B cell (primary cell): ENCODE results near the gene EXD3. TPM values are rescaled to one million over a fixed set of nuclear protein-coding genes. Genes with fewer than 3 reads are reported as not detected.

Experiments
- ATAC-seq: fragments of 200-7000 bp; cut with Tn5 transposase; one replicate; pipeline ENCODE4 v1.10.0; 2021; ENCODE audit warnings: low read depth, mild to moderate bottlenecking, moderate number of reproducible peaks, moderate library complexity
- CTCF ChIA-PET: fragments of 350-600 bp; sonication (Branson Sonifier 250); formaldehyde crosslinking; loops from one replicate; lab custom pipeline; 2021; ENCODE audit warnings: antibody characterized with exemption, inconsistent platforms; lab: Charles Lee
- POLR2A ChIA-PET: fragments of 350-600 bp; sonication (Branson Sonifier 250); formaldehyde crosslinking; loops from one replicate; lab custom pipeline; 2021; ENCODE audit warnings: antibody characterized with exemption; lab: Charles Lee
- DNase-seq: peaks from one replicate; pipeline ENCODE4 v3.0.0; 2013
- H2AFZ ChIP-seq: 2 replicates; pipeline ENCODE4 v1.6.1; 2012; ENCODE audit warnings: mild to moderate bottlenecking, low read depth, low read length; ENCODE audit not compliant: insufficient read depth, poor library complexity, severe bottlenecking
- H3K27ac ChIP-seq, 2 donors: 1 replicate in 1 of 2; 2 replicates in 1 of 2; pipeline ENCODE4 v1.5.1; 2012 to 2013; ENCODE audit warnings: low read length in 2 of 2, mild to moderate bottlenecking in 2 of 2, moderate library complexity in 1 of 2
- H3K27me3 ChIP-seq, 4 experiments: fragments of 200-600 bp in 1 of 4; sonication (generic) in 1 of 4; replicated peaks in 1 of 4; 1 replicate in 2 of 4; 2 replicates in 2 of 4; pipeline versions ENCODE4 v1.6.1 to v1.7.0; 2013 to 2016; ENCODE audit warnings: low read length in 3 of 4, mild to moderate bottlenecking in 2 of 4, mixed read lengths in 1 of 4, moderate library complexity in 1 of 4; ENCODE audit not compliant: insufficient read depth in 4 of 4, control insufficient read depth in 3 of 4; ENCODE audit errors: control extremely low read depth in 1 of 4
- H3K36me3 ChIP-seq, 2 experiments: replicated peaks in 1 of 2; 1 replicate in 1 of 2; 2 replicates in 1 of 2; pipeline versions ENCODE4 v1.6.1 to v1.7.1; 2013; ENCODE audit warnings: low read length in 1 of 2; ENCODE audit not compliant: insufficient read depth in 2 of 2, control insufficient read depth in 1 of 2; ENCODE audit errors: control extremely low read depth in 1 of 2, extremely low read depth in 1 of 2
- H3K4me1 ChIP-seq, 2 donors: fragments of 200-600 bp in 1 of 2; sonication (generic) in 1 of 2; 1 replicate in 1 of 2; 2 replicates in 1 of 2; pipeline versions ENCODE4 v1.5.1 to v1.6.1; 2013 to 2017; ENCODE audit warnings: low read length in 2 of 2; ENCODE audit not compliant: control insufficient read depth in 2 of 2, insufficient read depth in 2 of 2
- H3K4me2 ChIP-seq: replicated peaks from 2 replicates; pipeline ENCODE3; 2012; ENCODE audit warnings: mild to moderate bottlenecking, low read depth, low read length; ENCODE audit not compliant: poor library complexity, severe bottlenecking
- H3K4me3 ChIP-seq, 5 experiments: fragments of 200-600 bp in 1 of 5; sonication (generic) in 1 of 5; 1 replicate in 3 of 5; 2 replicates in 2 of 5; pipeline versions ENCODE4 v1.5.1 to v1.7.0; 2011 to 2016; ENCODE audit warnings: low read length in 4 of 5, mild to moderate bottlenecking in 4 of 5, low read depth in 2 of 5, control low read depth in 1 of 5, moderate library complexity in 1 of 5; ENCODE audit not compliant: insufficient read depth in 1 of 5; ENCODE audit errors: control extremely low read depth in 1 of 5, extremely low read depth in 1 of 5
- H3K79me2 ChIP-seq: fragments of 200-600 bp; sonication (generic); one replicate; pipeline ENCODE4 v1.6.0; 2016; ENCODE audit warnings: low read length; ENCODE audit not compliant: control insufficient read depth, insufficient read depth
- H3K9ac ChIP-seq: fragments of 200-600 bp; sonication (generic); 2 replicates; pipeline ENCODE4 v1.6.1; 2017; ENCODE audit warnings: mild to moderate bottlenecking, low read length, moderate library complexity
- H3K9me3 ChIP-seq, 3 donors: one replicate each; pipeline versions ENCODE4 v1.6.1 to v1.7.1; 2013; ENCODE audit warnings: low read length in 2 of 3; ENCODE audit not compliant: control insufficient read depth in 2 of 3, insufficient read depth in 1 of 3; ENCODE audit errors: control extremely low read depth in 1 of 3
- H4K20me1 ChIP-seq: 2 replicates; pipeline ENCODE4 v1.6.0; 2012; ENCODE audit warnings: mild to moderate bottlenecking, low read length; ENCODE audit not compliant: insufficient read depth, control insufficient read depth, poor library complexity, severe bottlenecking
- H3K27ac Mint-ChIP-seq: one replicate; pipeline ENCODE4 v1.8.0; 2021; ENCODE audit warnings: mixed read lengths
- H3K27me3 Mint-ChIP-seq: one replicate; pipeline ENCODE4 v1.8.0; 2021; ENCODE audit warnings: mixed read lengths
- H3K4me1 Mint-ChIP-seq: one replicate; pipeline ENCODE4 v1.8.0; 2021; ENCODE audit warnings: mixed read lengths
- H3K4me3 Mint-ChIP-seq: one replicate; pipeline ENCODE4 v1.8.0; 2021; ENCODE audit warnings: mixed read lengths
- H3K9me3 Mint-ChIP-seq: one replicate; pipeline ENCODE4 v1.8.0; 2022; ENCODE audit warnings: mixed read lengths; ENCODE audit not compliant: insufficient read depth
- CTCF ChIP-seq: fragments of 200-600 bp; IDR thresholded peaks from one replicate; pipeline ENCODE4 v1.8.0; 2022; ENCODE audit warnings: antibody characterized with exemption, mild to moderate bottlenecking
- EZH2 ChIP-seq: IDR thresholded peaks from 2 replicates; pipeline ENCODE4 v1.6.1; 2012; ENCODE audit warnings: borderline replicate concordance, low read depth, mild to moderate bottlenecking, moderate library complexity, low read length; ENCODE audit not compliant: insufficient read depth, poor library complexity, severe bottlenecking
- WGBS: methylation state at CpG from one replicate; pipeline ENCODE4 v1.1.5; 2013; ENCODE audit warnings: missing lambda C conversion rate; ENCODE audit not compliant: insufficient coverage; 5-methylcytosine and 5-hydroxymethylcytosine counted together
- intact Hi-C: fragments of 100-400 bp; cut with micrococcal nuclease; formaldehyde crosslinking; loops from one replicate; pipeline ENCODE4 v1.10.0; 2022
- polyA plus RNA-seq: library from polyadenylated mRNA; depleted of rRNA; stranded (reverse); fragments of >200 nt; gene quantifications from 2 replicates; pipeline ENCODE4 v1.2.3, GENCODE V29; 2012
- total RNA-seq, 2 donors: library from RNA; stranded (reverse); fragments of 120-200 nt in 1 of 2; gene quantifications; 1 replicate in 1 of 2; 2 replicates in 1 of 2; pipeline versions ENCODE4 v1.2.3 to v1.2.4, GENCODE V29; 2013 to 2022

EXD3 gene
- total and polyA plus RNA-seq, 2 donors (not counting 1 experiment from before 2014, with no cell fraction given), result 22.5 to 23.7 TPM

GRCh38 chr9:137406085-137406760 lies 16.7 kb downstream of the EXD3 start:
- Mint-ChIP-seq H3K27ac (no peak overlapping the region), H3K4me1 (peaks cover 14% of the 10 kb centered on the region), H3K9me3 (no peaks in the 10 kb centered on the region), H3K4me3 (no peak overlapping the region), H3K27me3 (no peaks in the 10 kb centered on the region)
- DNase-seq (no peak), ATAC-seq (no peak)
- H2AFZ ChIP-seq, result no peak overlapping the region
- no peak for TF ChIP-seq CTCF
- no peak for TF ChIP-seq EZH2
- H4K20me1 ChIP-seq, result peaks cover 35% of the 10 kb centered on the region
- peak overlapping the region; percentile 16 for H3K9ac ChIP-seq
- peaks cover 12 to 15% of the 10 kb centered on the region in 2 donors for H3K4me1 ChIP-seq
- H3K27me3 ChIP-seq, result peaks cover 0 to 25% (median 8%) of the 10 kb centered on the region in 4 experiments
- H3K27ac ChIP-seq, result no peak overlapping the region
- CTCF ChIA-PET, result no interaction called here
- no peak overlapping the region for H3K4me3 ChIP-seq
- 88% methylated on average over 18 of the region's 20 CpGs for WGBS
- POLR2A ChIA-PET, result interaction anchor here (0.7 kb wide), 1 partner anchor 38 kb away, joined by 4 read pairs; no protein-coding TSS in a partner anchor
- H3K79me2 ChIP-seq, result peaks cover 22% of the 10 kb centered on the region
- intact Hi-C loops, result no loop called here
- H3K4me2 ChIP-seq, result peak overlapping the region; percentile 77
- H3K9me3 ChIP-seq, result peaks cover 0 to 19% (median 4%) of the 10 kb centered on the region in 3 donors
- H3K36me3 ChIP-seq, result no peaks in the 10 kb centered on the region

GRCh38 chr9:137405677-137406081 lies 17.3 kb downstream of the EXD3 start:
- H3K4me1 ChIP-seq, result peaks cover 8 to 16% of the 10 kb centered on the region in 2 donors
- DNase-seq (no peak), ATAC-seq (no peak)
- Mint-ChIP-seq H3K27me3 (no peaks in the 10 kb centered on the region), H3K4me3 (no peak overlapping the region), H3K4me1 (peaks cover 14% of the 10 kb centered on the region), H3K27ac (no peak overlapping the region), H3K9me3 (no peaks in the 10 kb centered on the region)
- TF ChIP-seq CTCF (no peak), EZH2 (no peak)
- 93% methylated on average over 10 of the region's 11 CpGs for WGBS
- H3K4me2 ChIP-seq, result no peak overlapping the region
- H3K9ac ChIP-seq, result no peak overlapping the region
- no peak overlapping the region for H3K4me3 ChIP-seq
- intact Hi-C loops, result no loop called here
- POLR2A ChIA-PET, result interaction anchor here (0.7 kb wide), 1 partner anchor 39 kb away, joined by 4 read pairs; no protein-coding TSS in a partner anchor
- H2AFZ ChIP-seq, result no peak overlapping the region
- H3K27me3 ChIP-seq, result peaks cover 0 to 21% (median 5%) of the 10 kb centered on the region in 4 experiments
- no peaks in the 10 kb centered on the region for H3K36me3 ChIP-seq
- peaks cover 0 to 18% (median 4%) of the 10 kb centered on the region in 3 donors for H3K9me3 ChIP-seq
- CTCF ChIA-PET, result no interaction called here
- H3K27ac ChIP-seq, result no peak overlapping the region
- peaks cover 22% of the 10 kb centered on the region for H3K79me2 ChIP-seq
- peaks cover 30% of the 10 kb centered on the region for H4K20me1 ChIP-seq
